GM18508 (cell line): Measurements from ENCODE around the gene AGMO.
"Not testable (repeated sequence)": the region's sequence is repeated elsewhere in the genome, so short reads cannot be mapped to it uniquely, and the experiment has no call there.

Source experiments
- ATAC-seq: cut with Tn5 transposase; IDR thresholded peaks from one replicate; pipeline ENCODE4 v1.9.1; 2021; ENCODE audit warnings: moderate number of reproducible peaks; ENCODE audit not compliant: insufficient read depth, unreplicated experiment

The AGMO gene

GRCh38 chr7:15566476-15566875 lies 4.7 kb upstream of the AGMO start:
- no peak for ATAC-seq

GRCh38 chr7:15560968-15561367 lies 847 bp downstream of the AGMO start:
- ATAC-seq: no peak

- ATAC-seq: no peak
Measured at GRCh38 chr7:15559416-15559928, 2.3 kb downstream of the AGMO start.

- no peak for ATAC-seq
Measured at GRCh38 chr7:15558756-15559155, 3.1 kb downstream of the AGMO start.

- ATAC-seq: no peak
Measured at GRCh38 chr7:15557686-15558085, 4.1 kb downstream of the AGMO start.

GRCh38 chr7:15557186-15557585 lies 4.6 kb downstream of the AGMO start:
- ATAC-seq: no peak

- no peak for ATAC-seq
Measured at GRCh38 chr7:15556339-15557105, 5.3 kb downstream of the AGMO start.

GRCh38 chr7:15555381-15555859 lies 6.4 kb downstream of the AGMO start:
- ATAC-seq: no peak

GRCh38 chr7:15554744-15555143 lies 7.1 kb downstream of the AGMO start:
- ATAC-seq: no peak

- ATAC-seq: no peak
Measured at GRCh38 chr7:15554081-15554480, 7.7 kb downstream of the AGMO start.

GRCh38 chr7:15547320-15547719 lies 14.5 kb downstream of the AGMO start:
- not testable (repeated sequence) for ATAC-seq

- ATAC-seq: no peak
Measured at GRCh38 chr7:15546272-15546792, 15.5 kb downstream of the AGMO start.

GRCh38 chr7:15544050-15544449 lies 17.8 kb downstream of the AGMO start:
- no peak for ATAC-seq

GRCh38 chr7:15543256-15543655 lies 18.6 kb downstream of the AGMO start:
- ATAC-seq: no peak

GRCh38 chr7:15527648-15528047 lies 34.2 kb downstream of the AGMO start:
- ATAC-seq: no peak

GRCh38 chr7:15525652-15526263 lies 36.1 kb downstream of the AGMO start:
- no peak for ATAC-seq

GRCh38 chr7:15524077-15524476 lies 37.7 kb downstream of the AGMO start:
- ATAC-seq: no peak

- ATAC-seq: not testable (repeated sequence)
Measured at GRCh38 chr7:15517865-15518264, 44.0 kb downstream of the AGMO start.

- ATAC-seq: no peak
Measured at GRCh38 chr7:15515252-15515651, 46.6 kb downstream of the AGMO start.

- no peak for ATAC-seq
Measured at GRCh38 chr7:15508258-15508657, 53.6 kb downstream of the AGMO start.

GRCh38 chr7:15507708-15508107 lies 54.1 kb downstream of the AGMO start:
- ATAC-seq: no peak
